H4 (cell line): ENCODE measurements around the gene IL1RL1. TPM values are rescaled to one million over a fixed set of nuclear protein-coding genes. Genes with fewer than 3 reads are reported as not detected.

Experiments
- DNase-seq: peaks from one replicate; pipeline ENCODE4 v3.0.0-alpha.2; 2015; ENCODE audit warnings: low spot score
- total RNA-seq: library from RNA; depleted of rRNA; stranded (reverse); fragments of >200 nt; shearing (Covaris generic); gene quantifications from 2 replicates; pipeline ENCODE4 v1.2.3, GENCODE V29; 2014

The IL1RL1 gene
- total RNA-seq, 1 experiment from 2014 or later, result not detected

DNA sequence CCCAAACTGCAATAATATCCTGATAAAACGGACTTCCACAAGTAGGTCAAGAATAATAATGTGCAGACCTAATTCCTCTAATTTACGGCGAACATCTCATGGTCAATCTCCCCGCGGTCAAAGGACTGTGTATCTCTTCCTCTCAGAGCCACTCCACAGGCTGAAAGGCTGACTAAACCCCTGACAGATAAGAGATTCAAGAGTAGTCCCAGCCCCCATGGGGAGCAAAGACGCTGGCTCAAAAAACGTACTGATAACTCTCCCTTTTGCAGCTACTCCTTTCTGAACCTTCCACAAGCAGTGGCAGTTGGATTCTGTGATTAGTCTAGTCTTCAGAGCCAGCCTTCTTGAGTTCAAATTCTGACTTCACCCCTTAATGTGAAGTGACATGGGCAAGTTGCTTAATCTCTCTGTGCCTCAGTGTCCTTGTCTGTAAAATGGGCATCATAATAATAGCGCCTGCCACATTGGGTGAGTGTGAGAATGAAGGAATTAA, 24.6 kb downstream of the IL1RL1 start:
- DNase-seq, result no peak

DNA sequence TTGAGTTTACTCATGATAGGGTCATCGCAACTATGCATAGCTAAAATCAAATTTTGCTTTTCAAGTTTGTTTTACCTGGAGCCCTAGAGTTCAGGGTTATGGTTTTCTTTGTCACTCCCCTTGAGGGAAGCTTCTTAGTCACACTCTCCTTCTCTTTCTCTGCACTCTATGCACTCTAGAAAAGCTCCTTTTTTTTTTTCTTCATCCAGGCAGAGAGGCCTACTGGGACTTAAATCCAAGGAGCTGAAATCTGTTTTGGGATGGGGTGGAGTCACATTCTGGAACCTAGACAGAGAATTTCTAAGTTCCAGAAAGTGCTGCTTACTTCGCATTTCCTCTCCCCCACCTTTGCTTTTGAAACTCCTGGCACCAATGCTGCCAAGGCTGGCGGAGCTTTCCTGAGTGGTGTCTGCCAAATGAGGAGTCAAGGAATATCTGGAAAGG, 25.2 kb downstream of the IL1RL1 start:
- DNase-seq, result no peak

- DNase-seq, result no peak
These were observed 25.6 kb downstream of the IL1RL1 start for GRCh38 chr2:102337012-102337411.

GRCh38 chr2:102337481-102338386, 26.4 kb downstream of the IL1RL1 start:
- no peak for DNase-seq

DNA sequence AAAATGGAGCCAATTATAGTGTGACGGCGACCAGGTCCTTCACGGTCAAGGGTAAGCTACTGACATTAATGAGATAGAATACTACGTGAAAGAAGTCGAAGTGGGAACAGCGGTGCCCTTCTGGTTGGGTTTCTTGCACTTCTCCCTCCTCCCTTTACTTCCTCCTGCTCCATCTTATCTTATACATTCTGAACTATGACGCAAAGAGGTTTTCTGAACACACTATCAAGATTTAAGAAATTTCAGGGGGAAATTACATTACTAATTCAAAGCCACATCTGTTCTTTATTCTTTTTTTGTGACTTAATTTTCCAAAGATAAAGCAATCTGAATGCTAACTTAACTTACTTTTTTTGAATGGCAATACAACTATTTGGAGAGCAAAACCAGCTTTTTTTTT, 29.4 kb downstream of the IL1RL1 start:
- no peak for DNase-seq

DNA sequence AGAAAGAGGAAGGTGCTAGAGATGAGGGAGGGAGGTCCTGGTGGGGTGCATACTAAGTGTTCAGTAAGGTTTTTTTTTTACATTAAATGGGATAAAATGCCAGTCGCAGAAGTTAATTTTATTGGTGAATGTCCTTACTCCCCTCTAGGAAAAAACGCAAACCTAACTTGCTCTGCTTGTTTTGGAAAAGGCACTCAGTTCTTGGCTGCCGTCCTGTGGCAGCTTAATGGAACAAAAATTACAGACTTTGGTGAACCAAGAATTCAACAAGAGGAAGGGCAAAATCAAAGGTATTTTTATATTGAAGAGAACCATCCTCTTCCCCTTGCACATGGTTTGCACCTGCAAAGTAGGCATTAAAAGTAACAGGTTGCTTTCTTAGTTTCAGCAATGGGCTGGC, 31.5 kb downstream of the IL1RL1 start:
- no peak for DNase-seq

DNA sequence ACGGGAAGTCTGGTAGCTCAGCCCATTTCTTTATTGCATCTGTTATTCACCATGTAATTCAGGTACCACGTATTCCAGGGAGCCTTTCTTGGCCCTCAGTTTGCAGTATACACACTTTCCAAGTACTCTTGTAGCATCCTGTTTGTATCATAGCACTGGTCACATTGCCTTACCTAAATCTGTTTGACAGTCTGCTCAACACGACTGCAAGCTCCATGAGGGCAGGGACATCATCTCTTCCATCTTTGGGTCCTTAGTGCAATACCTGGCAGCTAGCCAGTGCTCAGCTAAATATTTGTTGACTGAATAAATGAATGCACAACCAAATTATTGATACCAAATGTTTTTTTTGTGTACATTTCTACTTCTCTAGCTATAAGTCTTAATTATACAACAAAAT, 33.0 kb downstream of the IL1RL1 start:
- DNase-seq, result no peak

- DNase-seq, result no peak
These were observed 34.1 kb downstream of the IL1RL1 start for GRCh38 chr2:102345329-102345920.

GRCh38 chr2:102346381-102347130, 35.2 kb downstream of the IL1RL1 start:
- no peak for DNase-seq

- no peak for DNase-seq
These were observed 38.9 kb downstream of the IL1RL1 start for GRCh38 chr2:102350137-102350793.

DNA sequence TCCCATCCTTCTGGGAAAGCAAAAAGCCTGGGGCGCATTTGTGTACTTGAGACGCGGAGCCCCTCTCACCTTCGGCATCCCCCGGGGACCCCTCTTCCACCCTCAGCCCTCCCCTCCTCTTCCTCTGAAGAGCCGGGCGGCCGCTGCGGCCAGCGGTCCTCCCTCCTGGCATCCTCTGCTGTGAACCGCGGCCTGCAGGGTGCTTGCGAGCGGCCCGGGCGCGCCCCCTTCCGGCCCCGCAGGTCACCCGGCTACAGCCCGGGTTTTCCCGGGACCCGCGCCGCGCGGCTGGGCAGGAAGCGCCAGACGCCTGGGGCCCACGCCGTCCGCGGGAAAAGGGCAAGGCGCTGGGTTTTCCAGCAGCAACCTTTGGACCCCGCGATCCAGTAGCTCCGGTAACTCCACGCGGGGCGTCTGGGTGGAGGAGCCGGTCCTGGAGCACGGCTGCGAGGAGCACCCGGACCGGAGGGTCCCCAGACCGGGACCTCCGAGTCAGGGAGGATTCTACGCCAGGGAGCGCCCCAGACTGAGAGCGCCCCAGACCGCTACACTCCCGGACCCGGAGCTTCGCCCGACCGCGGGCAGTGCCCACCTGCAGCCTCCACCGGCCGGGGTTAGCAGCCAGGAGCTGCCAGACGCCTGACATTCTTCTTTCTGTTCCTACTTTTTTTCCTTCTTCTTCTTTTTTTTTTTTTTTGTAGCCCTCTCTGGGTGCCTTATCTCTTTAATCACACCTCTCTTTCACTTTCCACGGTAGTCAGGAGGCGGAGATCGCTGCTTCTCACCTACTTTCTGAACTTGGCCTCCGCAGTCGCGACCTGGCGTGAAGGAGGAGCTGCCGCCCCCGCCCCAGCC, 44.4 kb downstream of the IL1RL1 start, which contains the start of gene IL18R1:
Gene IL18R1, plus strand, starts transcription at position 271 of the 855 bp plus-strand sequence. CDS start 6,865 bp downstream, outside the sequence.
- DNase-seq, result peak; percentile 50

GRCh38 chr2:102356381-102356712, 45.0 kb downstream of the IL1RL1 start:
- no peak for DNase-seq

DNA sequence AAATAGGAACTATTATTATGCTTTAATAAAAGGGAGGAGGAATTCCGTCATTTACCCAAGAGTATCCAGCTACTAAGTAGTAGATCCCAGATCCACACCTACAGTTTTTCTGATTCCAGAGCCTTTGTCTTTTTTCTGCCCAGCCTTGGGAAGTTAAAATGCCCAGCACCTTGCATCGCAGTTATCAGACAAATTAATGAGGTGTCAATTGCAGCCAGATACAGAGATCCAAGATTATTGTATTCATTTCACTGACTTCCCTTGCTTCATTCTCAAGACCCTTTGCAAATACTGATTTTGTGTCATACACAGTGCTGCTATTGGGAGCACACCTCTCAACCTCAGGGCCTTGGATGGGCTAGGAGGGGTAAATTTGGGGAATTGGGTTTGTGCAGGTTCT, 45.4 kb downstream of the IL1RL1 start:
- no peak for DNase-seq

DNA sequence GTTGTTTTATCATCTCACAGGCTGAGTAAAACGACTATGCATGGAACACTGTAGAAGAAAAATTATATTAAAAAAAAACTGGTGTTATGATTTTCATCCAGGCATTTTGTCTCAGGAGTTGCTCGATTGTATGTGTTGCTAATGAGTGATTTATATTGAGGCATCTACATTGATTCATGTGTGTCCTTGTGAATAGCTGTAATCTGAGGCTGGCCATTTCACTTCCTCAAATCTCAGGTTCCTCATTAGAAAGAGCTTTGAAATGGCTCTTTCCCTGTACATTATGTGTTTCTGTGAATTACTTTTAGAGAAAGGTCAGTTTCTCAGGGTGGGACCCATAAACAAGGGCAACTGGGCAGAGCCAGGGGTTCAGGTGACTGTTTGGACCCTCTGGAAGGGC, 46.6 kb downstream of the IL1RL1 start:
- no peak for DNase-seq

DNA sequence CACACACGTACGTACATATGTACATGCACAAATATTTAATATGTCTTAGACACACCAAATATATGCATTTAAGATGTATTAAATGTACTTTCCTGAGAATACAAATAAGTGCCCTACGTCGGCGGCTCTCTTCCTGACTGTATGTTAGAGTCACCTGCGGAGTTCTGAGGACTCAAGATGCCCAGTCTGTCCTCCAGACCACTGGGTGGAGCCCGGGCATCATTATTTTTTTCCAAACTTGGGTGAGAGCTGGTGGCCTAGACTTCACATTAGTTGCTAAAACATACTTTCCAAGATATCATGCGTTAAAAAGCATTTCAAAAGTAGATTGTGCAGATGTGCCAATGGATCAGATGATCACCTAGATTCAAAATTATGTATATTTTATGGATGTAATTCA, 47.1 kb downstream of the IL1RL1 start:
- DNase-seq, result no peak

- no peak for DNase-seq
These were observed 48.2 kb downstream of the IL1RL1 start for GRCh38 chr2:102359527-102359926.

DNA sequence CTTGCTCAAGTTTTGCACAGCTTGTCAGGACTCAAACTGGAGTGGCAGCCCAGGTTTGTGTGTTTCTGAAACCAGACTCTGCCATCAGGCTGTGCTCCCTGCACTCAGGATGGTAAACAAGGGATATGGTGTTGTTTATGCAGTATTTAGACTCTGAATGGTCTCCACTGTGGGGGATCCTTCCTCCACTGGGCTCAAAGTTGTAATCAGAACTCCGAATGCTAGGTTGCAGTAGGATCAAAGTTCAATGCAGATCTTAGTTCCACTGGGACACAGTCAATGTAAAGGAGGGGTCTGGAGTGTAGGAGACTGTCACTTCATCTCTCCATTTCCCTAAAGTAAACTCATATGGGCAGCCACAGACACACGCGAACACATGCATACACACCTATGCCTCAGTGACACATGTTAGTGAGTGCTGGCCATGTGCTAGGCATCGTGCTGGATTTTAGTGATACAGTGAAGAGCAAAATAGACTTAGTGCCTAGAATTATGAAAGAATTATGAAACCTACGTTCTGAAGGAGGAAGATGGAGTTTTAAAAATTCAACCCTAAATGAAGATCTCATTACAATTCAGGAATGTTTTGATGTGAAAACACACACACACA, 50.4 kb downstream of the IL1RL1 start:
- DNase-seq, result no peak

DNA sequence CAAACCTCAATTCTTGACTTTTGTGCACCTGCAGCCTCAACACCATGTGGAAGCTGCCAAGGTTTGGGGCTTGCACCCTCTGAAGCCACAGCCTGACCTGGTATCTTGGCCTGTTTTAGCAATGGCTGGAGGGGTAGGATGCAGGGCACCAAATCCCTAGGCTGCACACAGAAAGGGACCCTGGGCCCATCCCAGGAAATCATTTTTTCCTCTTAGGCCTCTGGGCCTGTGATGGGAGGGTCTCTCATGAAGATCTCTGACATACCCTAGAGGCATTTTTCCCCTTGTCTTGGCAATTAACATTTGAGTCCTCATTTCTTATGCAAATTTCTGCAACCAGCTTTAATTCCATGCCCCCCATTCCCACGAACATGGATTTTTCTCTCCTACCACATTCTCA, 54.4 kb downstream of the IL1RL1 start:
- no peak for DNase-seq

GRCh38 chr2:102366406-102367112, 55.2 kb downstream of the IL1RL1 start:
- DNase-seq, result no peak
